Middle frontal gyrus (tissue), 1 donor: ENCODE results near the gene ASXL3.

ENCODE experiments used
- DNase-seq: peaks from one replicate; pipeline ENCODE4 v3.0.0-alpha.2; 2015; ENCODE audit warnings: low spot score; ENCODE audit errors: extremely low spot score

Gene ASXL3

DNA sequence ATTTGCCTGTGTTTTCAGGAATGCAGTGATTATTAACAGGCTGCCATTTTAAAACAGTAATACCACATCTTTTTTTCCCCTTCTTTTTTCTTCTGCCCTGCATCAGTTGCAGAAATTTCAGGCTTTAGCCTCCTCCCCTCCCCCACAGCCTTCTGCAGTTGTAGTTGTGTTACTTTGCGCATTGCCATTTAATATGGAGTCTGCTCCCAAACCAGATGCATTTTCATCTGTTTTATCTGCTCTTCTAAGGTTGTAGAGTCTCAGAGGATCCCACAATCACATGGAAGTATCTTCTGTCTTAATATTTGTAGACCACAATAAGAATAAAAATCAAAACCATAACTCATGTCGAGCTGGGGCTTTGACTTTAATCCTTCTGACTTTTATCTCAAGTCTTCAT is 3.8 kb downstream of the ASXL3 start:
- no peak for DNase-seq

- no peak for DNase-seq
Observed at GRCh38 chr18:33583901-33584300, 5.9 kb downstream of the ASXL3 start.

DNA sequence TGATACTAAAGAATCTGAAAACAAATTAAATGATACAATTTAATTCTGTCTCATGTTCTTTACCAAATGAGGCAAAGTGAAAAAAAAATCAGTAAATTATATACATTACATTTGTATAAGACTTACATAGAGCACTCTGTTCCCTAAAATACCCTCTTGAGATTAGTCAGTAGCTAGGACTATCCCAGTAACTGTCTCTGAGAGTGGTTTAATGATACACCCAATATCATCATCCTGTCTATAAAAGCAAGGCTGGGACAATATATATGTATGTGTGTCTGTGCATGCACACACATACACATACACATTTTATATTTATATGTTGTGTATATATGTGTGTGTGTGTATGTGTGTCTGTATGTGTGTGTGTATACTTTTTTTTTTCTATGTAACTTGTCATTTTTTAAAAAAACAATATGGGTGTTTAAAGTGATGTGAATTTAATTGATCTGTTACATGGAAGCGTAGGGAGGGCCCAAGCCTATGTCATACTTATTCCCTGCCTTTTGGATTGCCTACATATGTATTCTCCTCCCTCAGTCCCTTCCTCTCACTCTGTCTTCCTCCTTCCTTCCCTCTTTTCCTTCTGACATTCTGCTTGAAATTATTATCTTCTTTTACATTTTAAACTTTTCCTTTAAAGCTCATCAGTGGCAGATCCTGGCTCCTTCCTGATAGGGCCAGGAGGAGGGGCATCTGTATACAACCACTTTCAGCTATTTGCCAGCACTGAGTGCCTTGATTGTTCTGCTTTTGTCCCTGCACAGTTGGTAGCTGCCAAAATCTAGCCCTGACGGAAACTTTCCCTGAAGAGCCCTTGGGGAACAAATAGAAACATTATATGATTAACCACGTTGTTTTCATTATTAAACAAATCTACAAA is 6.8 kb downstream of the ASXL3 start:
- DNase-seq = no peak

GRCh38 chr18:33585431-33585775 is 7.4 kb downstream of the ASXL3 start:
- no peak for DNase-seq

DNA sequence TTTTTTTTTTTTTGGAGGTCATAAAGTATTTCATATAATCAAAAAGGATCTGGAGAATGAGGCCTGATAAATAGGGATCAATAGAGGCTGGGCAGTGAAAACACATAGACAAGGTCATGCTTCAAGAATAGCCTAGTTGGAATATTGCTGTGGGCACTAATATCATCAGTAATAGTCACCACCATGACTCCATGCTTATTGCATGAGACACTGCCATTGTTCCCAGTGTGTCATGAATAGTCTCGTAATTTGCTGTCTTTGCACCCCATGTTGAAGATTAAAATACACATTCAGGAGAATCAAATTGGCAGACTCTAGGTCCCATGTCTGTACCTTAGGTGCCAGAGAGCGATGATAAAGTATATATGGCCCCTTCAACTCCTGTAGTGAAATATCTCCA is 10.3 kb downstream of the ASXL3 start:
- no peak for DNase-seq

DNA sequence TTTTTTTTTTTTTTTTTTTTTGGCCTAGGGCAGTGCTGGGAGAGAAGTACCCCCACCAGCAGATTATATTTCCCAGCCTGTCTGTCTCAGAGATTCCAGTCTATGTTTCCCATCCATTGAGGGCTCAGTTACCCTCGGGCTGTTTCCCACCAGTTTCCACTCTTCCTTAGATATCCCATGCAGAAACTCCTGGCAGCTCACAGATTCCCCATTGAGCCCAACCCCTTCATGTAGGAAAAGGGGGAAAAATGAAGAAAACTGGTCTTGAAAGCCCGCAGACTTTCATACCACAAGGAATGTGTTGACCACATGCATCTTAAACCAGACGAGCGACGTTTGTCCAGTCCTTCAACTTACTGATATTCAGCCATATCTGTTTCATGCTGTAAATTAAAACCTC is 15.2 kb downstream of the ASXL3 start:
- no peak for DNase-seq

GRCh38 chr18:33594799-33595198 is 16.8 kb downstream of the ASXL3 start:
- no peak for DNase-seq

- DNase-seq = no peak
Observed at GRCh38 chr18:33596178-33596854, 18.3 kb downstream of the ASXL3 start.

GRCh38 chr18:33600846-33601245 is 22.8 kb downstream of the ASXL3 start:
- DNase-seq = no peak

GRCh38 chr18:33603454-33603853 is 25.4 kb downstream of the ASXL3 start:
- no peak for DNase-seq

DNA sequence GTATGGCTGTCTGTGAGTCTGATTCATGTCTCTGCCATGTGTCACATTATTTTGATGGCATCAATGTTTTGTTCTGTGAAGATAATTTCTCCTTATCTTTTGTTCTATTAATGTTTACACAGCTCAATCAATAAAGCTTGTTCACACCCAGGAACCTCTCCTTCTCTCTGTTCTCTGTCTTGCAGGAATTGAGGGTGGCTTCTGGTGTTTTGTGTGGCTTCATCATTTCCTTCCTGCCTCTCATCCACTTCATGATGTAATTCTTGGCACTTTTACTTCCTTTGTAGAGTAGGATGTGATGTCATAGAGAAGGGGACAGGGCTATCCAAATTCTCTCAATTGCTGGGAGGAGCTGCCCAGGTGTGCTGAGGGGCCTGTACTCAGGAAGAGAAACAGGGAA is 27.2 kb downstream of the ASXL3 start:
- DNase-seq = no peak

GRCh38 chr18:33606621-33607020 is 28.6 kb downstream of the ASXL3 start:
- DNase-seq = no peak

- no peak for DNase-seq
Observed at GRCh38 chr18:33611525-33612135, 33.6 kb downstream of the ASXL3 start.

- DNase-seq = no peak
Observed at GRCh38 chr18:33612632-33613031, 34.6 kb downstream of the ASXL3 start.

DNA sequence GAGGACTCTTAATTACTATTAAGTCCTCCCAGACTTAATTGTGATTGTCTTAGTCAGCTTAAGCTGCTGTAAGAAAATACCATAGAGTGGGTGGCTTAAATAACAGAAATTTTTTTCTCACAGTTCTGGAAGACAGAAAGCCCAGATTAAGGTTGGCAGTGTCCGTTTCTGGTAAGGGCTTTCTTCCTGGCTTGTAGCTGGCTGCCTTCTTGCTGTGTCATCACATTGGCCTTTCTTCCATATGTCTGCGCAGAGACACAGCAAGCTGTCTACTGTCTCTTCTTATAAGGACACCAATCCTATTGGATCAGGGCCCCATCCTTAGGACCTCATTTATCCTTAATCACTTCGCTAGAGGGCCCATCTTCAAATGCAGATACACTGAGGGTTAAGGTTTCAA is 38.5 kb downstream of the ASXL3 start:
- DNase-seq = no peak

GRCh38 chr18:33627114-33627513 is 49.1 kb downstream of the ASXL3 start:
- no peak for DNase-seq

- no peak for DNase-seq
Observed at GRCh38 chr18:33630476-33630875, 52.5 kb downstream of the ASXL3 start.

- no peak for DNase-seq
Observed at GRCh38 chr18:33641141-33641540, 63.1 kb downstream of the ASXL3 start.

DNA sequence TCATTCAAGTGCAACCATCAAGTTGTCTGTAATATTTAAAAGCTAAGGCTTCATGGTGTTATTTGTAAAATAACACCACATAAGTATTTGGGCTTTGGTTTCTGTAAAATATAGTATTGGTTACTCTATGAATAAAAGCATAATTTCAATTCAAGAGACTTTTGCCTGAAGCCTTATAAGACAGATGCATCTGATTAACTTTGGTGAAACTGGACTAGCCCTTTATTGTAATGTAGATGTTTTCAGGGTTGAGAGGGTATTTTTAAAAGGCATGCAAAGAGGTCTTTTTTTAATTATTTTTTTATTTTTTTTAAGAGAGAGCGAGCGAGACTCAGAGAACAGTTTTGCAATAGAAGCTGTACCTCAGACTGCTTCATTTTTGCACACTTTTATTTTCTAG is 66.5 kb downstream of the ASXL3 start:
- DNase-seq = no peak

- no peak for DNase-seq
Observed at GRCh38 chr18:33647365-33647764, 69.3 kb downstream of the ASXL3 start.

- DNase-seq = no peak
Observed at GRCh38 chr18:33652635-33653034, 74.6 kb downstream of the ASXL3 start.

- no peak for DNase-seq
Observed at GRCh38 chr18:33653231-33653630, 75.2 kb downstream of the ASXL3 start.
